HepG2 (cell line): ENCODE results near the gene ASCL2.

Experiments used
- BHLHE40 ChIP-seq: IDR thresholded peaks from 2 replicates; pipeline ENCODE4 v1.6.1; 2011; ENCODE audit warnings: low read length, improper control_type of control experiment
- CREB1 ChIP-seq, 2 experiments: fragments of 450-650 bp in 1 of 2; IDR thresholded peaks; 2 replicates each; pipeline ENCODE4 v1.6.1; 2016 to 2017; ENCODE audit warnings: control low read depth in 1 of 2, mild to moderate bottlenecking in 1 of 2, missing compliant biosample characterization in 1 of 2, missing genetic modification characterization in 1 of 2
- CTCF ChIP-seq: sonication (generic); formaldehyde crosslinking; IDR thresholded peaks from 2 replicates; pipeline ENCODE4 v1.5.0; 2020; ENCODE audit warnings: mild to moderate bottlenecking, missing genetic modification reagents, moderate library complexity
- MLX ChIP-seq: IDR thresholded peaks from 2 replicates; pipeline ENCODE4 v1.6.1; 2016
- NFE2 ChIP-seq: sonication (generic); formaldehyde crosslinking; IDR thresholded peaks from 2 replicates; pipeline ENCODE4 v1.4.0; 2020; ENCODE audit warnings: missing genetic modification reagents
- PHF21A ChIP-seq: sonication (generic); formaldehyde crosslinking; IDR thresholded peaks from 2 replicates; pipeline ENCODE4 v1.5.0; 2020; ENCODE audit warnings: mild to moderate bottlenecking, missing genetic modification reagents
- SRF ChIP-seq: IDR thresholded peaks from 2 replicates; pipeline ENCODE4 v1.6.1; 2011; ENCODE audit warnings: mild to moderate bottlenecking, low read depth, low read length, moderate library complexity
- TERF1 ChIP-seq: sonication (generic); formaldehyde crosslinking; IDR thresholded peaks from 2 replicates; pipeline ENCODE4 v1.8.0; 2022; ENCODE audit warnings: mild to moderate bottlenecking, missing genetic modification reagents, moderate library complexity
- ZNF543 ChIP-seq: sonication (generic); formaldehyde crosslinking; IDR thresholded peaks from 2 replicates; pipeline ENCODE4 v1.4.0; 2020; ENCODE audit warnings: mild to moderate bottlenecking, missing genetic modification reagents
- ZNF768 ChIP-seq: sonication (generic); formaldehyde crosslinking; IDR thresholded peaks from 2 replicates; pipeline ENCODE4 v1.4.0; 2020; ENCODE audit warnings: missing genetic modification reagents

- TF ChIP-seq SRF (no peak), ZNF543 (no peak), CREB1 (IDR thresholded peaks at IDR 0.05) (no peak), CREB1 (CRISPR knock-in tag; IDR thresholded peaks at IDR 0.05) (no peak), NFE2 (no peak), CTCF (CRISPR knock-in tag) (no peak), MLX (CRISPR knock-in tag) (no peak), TERF1 (CRISPR knock-in tag) (no peak), BHLHE40 (no peak), PHF21A (CRISPR knock-in tag) (no peak), ZNF768 (CRISPR knock-in tag) (no peak)
These were observed 22.1 kb downstream of the ASCL2 start for GRCh38 chr11:2248242-2248641.
